H9 (cell line): ENCODE measurements around the gene CAMLG. TPM values are rescaled to one million over a fixed set of nuclear protein-coding genes. Genes with fewer than 3 reads are reported as not detected.

ENCODE experiments used
- DNase-seq: peaks from one replicate; pipeline ENCODE4 v3.0.0-alpha.2; 2017
- H2AFZ ChIP-seq: one replicate; pipeline ENCODE4 v1.6.1; 2013; ENCODE audit warnings: mild to moderate bottlenecking, low read length, control low read depth, moderate library complexity
- H2AK5ac ChIP-seq: 2 replicates; pipeline ENCODE4 v1.6.1; 2013; ENCODE audit warnings: low read length, control low read depth, mixed read lengths; ENCODE audit not compliant: insufficient read length
- H2BK120ac ChIP-seq: one replicate; pipeline ENCODE4 v1.6.1; 2013; ENCODE audit warnings: low read depth, mild to moderate bottlenecking, low read length, control low read depth, inconsistent platforms; ENCODE audit not compliant: poor library complexity, severe bottlenecking
- H2BK12ac ChIP-seq: 2 replicates; pipeline ENCODE4 v1.6.1; 2013; ENCODE audit warnings: low read length, control low read depth, mixed read lengths, low read depth; ENCODE audit not compliant: insufficient read length
- H2BK15ac ChIP-seq: 2 replicates; pipeline ENCODE4 v1.6.1; 2013; ENCODE audit warnings: low read depth, low read length, control low read depth
- H2BK20ac ChIP-seq: one replicate; pipeline ENCODE4 v1.6.1; 2013; ENCODE audit warnings: low read depth, mild to moderate bottlenecking, low read length, control low read depth, inconsistent platforms; ENCODE audit not compliant: poor library complexity, severe bottlenecking
- H2BK5ac ChIP-seq: 2 replicates; pipeline ENCODE4 v1.6.1; 2013; ENCODE audit warnings: low read length, control low read depth, mixed read lengths; ENCODE audit not compliant: insufficient read length
- H3K14ac ChIP-seq: 2 replicates; pipeline ENCODE4 v1.6.1; 2013; ENCODE audit warnings: low read length, control low read depth; ENCODE audit not compliant: insufficient read depth
- H3K18ac ChIP-seq: 2 replicates; pipeline ENCODE4 v1.6.1; 2013; ENCODE audit warnings: low read depth, mild to moderate bottlenecking, mixed read lengths, low read length, control low read depth; ENCODE audit not compliant: insufficient read length
- H3K23ac ChIP-seq: 2 replicates; pipeline ENCODE4 v1.6.1; 2013; ENCODE audit warnings: low read length, control low read depth, mixed read lengths, low read depth; ENCODE audit not compliant: insufficient read length
- H3K23me2 ChIP-seq: 2 replicates; pipeline ENCODE4 v1.6.1; 2013; ENCODE audit warnings: low read depth, mild to moderate bottlenecking, mixed read lengths, low read length, control low read depth; ENCODE audit not compliant: insufficient read length, poor library complexity, severe bottlenecking
- H3K27ac ChIP-seq: 2 replicates; pipeline ENCODE4 v1.5.1; 2013; ENCODE audit warnings: low read length, control low read depth, mixed read lengths, low read depth; ENCODE audit not compliant: insufficient read length
- H3K27me3 ChIP-seq: 2 replicates; pipeline ENCODE4 v1.6.1; 2013; ENCODE audit warnings: low read length, control low read depth, inconsistent platforms; ENCODE audit not compliant: insufficient read depth
- H3K4ac ChIP-seq: 2 replicates; pipeline ENCODE4 v1.6.1; 2013; ENCODE audit warnings: low read depth, mild to moderate bottlenecking, control low read depth, inconsistent platforms, low read length, moderate library complexity
- H3K4me1 ChIP-seq: 2 replicates; pipeline ENCODE4 v1.6.1; 2013; ENCODE audit warnings: low read length, control low read depth, inconsistent platforms; ENCODE audit not compliant: insufficient read depth
- H3K4me2 ChIP-seq: 2 replicates; pipeline ENCODE4 v1.6.1; 2013; ENCODE audit warnings: low read length, control low read depth, mixed read lengths; ENCODE audit not compliant: insufficient read length, insufficient read depth
- H3K56ac ChIP-seq: 2 replicates; pipeline ENCODE4 v1.6.1; 2013; ENCODE audit warnings: low read depth, mild to moderate bottlenecking, mixed read lengths, low read length, control low read depth; ENCODE audit not compliant: insufficient read length
- H3K79me1 ChIP-seq: 2 replicates; pipeline ENCODE4 v1.6.1; 2013; ENCODE audit warnings: low read depth, mild to moderate bottlenecking, moderate library complexity, low read length, control low read depth, inconsistent platforms; ENCODE audit not compliant: insufficient read depth, poor library complexity, severe bottlenecking
- H3K79me2 ChIP-seq: 2 replicates; pipeline ENCODE4 v1.6.1; 2013; ENCODE audit warnings: low read length, control low read depth, inconsistent platforms; ENCODE audit not compliant: insufficient read depth
- H3K9ac ChIP-seq: 2 replicates; pipeline ENCODE4 v1.6.1; 2013; ENCODE audit warnings: low read length, control low read depth, mixed read lengths; ENCODE audit not compliant: insufficient read length; ENCODE audit errors: extremely low read depth
- H3K9me3 ChIP-seq: one replicate; pipeline ENCODE4 v1.6.1; 2013; ENCODE audit warnings: low read depth, low read length, inconsistent platforms; ENCODE audit not compliant: control insufficient read depth
- H3T11ph ChIP-seq: one replicate; pipeline ENCODE4 v1.6.1; 2013; ENCODE audit warnings: mild to moderate bottlenecking, low read length, control low read depth, inconsistent platforms
- H4K20me1 ChIP-seq: one replicate; pipeline ENCODE4 v1.6.1; 2013; ENCODE audit not compliant: control insufficient read depth, insufficient read length, insufficient read depth
- H4K5ac ChIP-seq: 2 replicates; pipeline ENCODE4 v1.6.1; 2013; ENCODE audit warnings: low read depth, mild to moderate bottlenecking, mixed read lengths, low read length, control low read depth; ENCODE audit not compliant: insufficient read length
- H4K8ac ChIP-seq: replicated peaks from 2 replicates; pipeline ENCODE4 v1.6.1; 2013; ENCODE audit warnings: low read length, control low read depth, mixed read lengths, low read depth; ENCODE audit not compliant: insufficient read length
- H4K91ac ChIP-seq: 2 replicates; pipeline ENCODE4 v1.6.1; 2013; ENCODE audit warnings: low read depth, mild to moderate bottlenecking, moderate library complexity, mixed read lengths, low read length, control low read depth; ENCODE audit not compliant: insufficient read length
- H3K27ac Mint-ChIP-seq, 3 experiments: 2 replicates in 2 of 3; 3 replicates in 1 of 3; pipeline ENCODE4 v1.8.0; 2020 to 2021; ENCODE audit warnings: mixed read lengths in 3 of 3, mild to moderate bottlenecking in 1 of 3, moderate library complexity in 1 of 3
- H3K27me3 Mint-ChIP-seq: 2 replicates; pipeline ENCODE4 v1.8.0; 2021; ENCODE audit warnings: low read depth, mild to moderate bottlenecking, moderate library complexity, mixed read lengths
- H3K36me3 Mint-ChIP-seq, 3 experiments: 2 replicates in 2 of 3; 3 replicates in 1 of 3; pipeline ENCODE4 v1.8.0; 2020 to 2021; ENCODE audit warnings: low read depth in 3 of 3, mixed read lengths in 3 of 3; ENCODE audit not compliant: insufficient read depth in 1 of 3
- H3K4me1 Mint-ChIP-seq, 2 experiments: 2 replicates each; pipeline ENCODE4 v1.8.0; 2020; ENCODE audit warnings: mixed read lengths in 2 of 2
- H3K4me3 Mint-ChIP-seq, 2 experiments: 2 replicates in 1 of 2; 3 replicates in 1 of 2; pipeline ENCODE4 v1.8.0; 2020 to 2021; ENCODE audit warnings: mild to moderate bottlenecking in 2 of 2, mixed read lengths in 2 of 2, moderate library complexity in 1 of 2
- H3K9me3 Mint-ChIP-seq, 2 experiments: 2 replicates in 1 of 2; 3 replicates in 1 of 2; pipeline ENCODE4 v1.8.0; 2020; ENCODE audit warnings: mild to moderate bottlenecking in 2 of 2, mixed read lengths in 2 of 2, moderate library complexity in 1 of 2
- WGBS: extraction: QIAGEN DNeasy Blood & Tissue Kit; methylation state at CpG from one replicate; pipeline ENCODE4 v1.1.7; 2013; ENCODE audit warnings: missing lambda C conversion rate, low lambda C conversion rate, mixed read lengths; ENCODE audit not compliant: insufficient read length; ENCODE audit errors: extremely low coverage; 5-methylcytosine and 5-hydroxymethylcytosine counted together
- total RNA-seq: library from RNA; stranded (reverse); gene quantifications from 2 replicates; pipeline ENCODE4 v1.2.1, GENCODE V29; 2021
- TF ChIP-seq, protein P1 (sequence below): fragments of 200-600 bp; sonication (generic); conservative IDR thresholded peaks from 3 replicates; pipeline ENCODE4 v1.8.0; 2021; ENCODE audit warnings: antibody characterized with exemption, mild to moderate bottlenecking

The CAMLG gene
- total RNA-seq, 1 experiment from 2014 or later = 33.1 TPM

DNA sequence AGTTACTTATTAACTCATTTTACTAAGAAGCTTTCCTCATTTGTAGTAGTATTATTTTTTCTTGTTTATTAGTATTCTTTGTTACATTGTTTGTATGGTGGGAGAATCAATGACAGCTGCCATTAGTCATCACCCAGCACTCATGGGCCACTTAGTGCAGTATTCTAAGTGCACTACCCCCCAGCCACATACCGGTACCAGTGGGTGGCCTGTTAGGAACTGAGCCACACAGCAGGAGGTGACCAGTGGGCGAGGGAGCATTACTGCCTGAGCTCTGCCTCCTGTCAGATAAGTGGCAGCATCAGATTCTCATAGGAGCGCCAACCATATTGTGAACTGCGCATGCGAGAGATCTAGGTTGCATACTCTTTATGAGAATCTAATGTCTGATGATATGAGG is 24.2 kb upstream of the CAMLG start:
- H3K36me3 Mint-ChIP-seq = peaks cover 27 to 65% (median 49%) of the 10 kb centered on the region in 3 experiments
- H2AFZ ChIP-seq = no peak overlapping the region
- no peaks in the 10 kb centered on the region for H3K23me2 ChIP-seq
- H3K79me2 ChIP-seq = no peaks in the 10 kb centered on the region
- H3K4me2 ChIP-seq = no peak overlapping the region
- no peak for DNase-seq
- H3T11ph ChIP-seq = no peak overlapping the region
- no peaks in the 10 kb centered on the region for H4K20me1 ChIP-seq
- no peak overlapping the region for H2BK12ac ChIP-seq
- H3K79me1 ChIP-seq = no peaks in the 10 kb centered on the region
- H3K27me3 Mint-ChIP-seq = no peaks in the 10 kb centered on the region
- peaks cover 4 to 6% of the 10 kb centered on the region in 2 experiments; a peak in 2 of 4 replicates for H3K4me1 Mint-ChIP-seq
- no peak overlapping the region for H4K5ac ChIP-seq
- H3K4me3 Mint-ChIP-seq = no peak overlapping the region
- H3K4ac ChIP-seq = no peak overlapping the region
- no peak overlapping the region for H2BK5ac ChIP-seq
- H3K18ac ChIP-seq = no peak overlapping the region
- H3K27me3 ChIP-seq = no peaks in the 10 kb centered on the region
- H3K9me3 ChIP-seq = no peaks in the 10 kb centered on the region
- H3K56ac ChIP-seq = no peak overlapping the region
- TF ChIP-seq, protein P1, sequence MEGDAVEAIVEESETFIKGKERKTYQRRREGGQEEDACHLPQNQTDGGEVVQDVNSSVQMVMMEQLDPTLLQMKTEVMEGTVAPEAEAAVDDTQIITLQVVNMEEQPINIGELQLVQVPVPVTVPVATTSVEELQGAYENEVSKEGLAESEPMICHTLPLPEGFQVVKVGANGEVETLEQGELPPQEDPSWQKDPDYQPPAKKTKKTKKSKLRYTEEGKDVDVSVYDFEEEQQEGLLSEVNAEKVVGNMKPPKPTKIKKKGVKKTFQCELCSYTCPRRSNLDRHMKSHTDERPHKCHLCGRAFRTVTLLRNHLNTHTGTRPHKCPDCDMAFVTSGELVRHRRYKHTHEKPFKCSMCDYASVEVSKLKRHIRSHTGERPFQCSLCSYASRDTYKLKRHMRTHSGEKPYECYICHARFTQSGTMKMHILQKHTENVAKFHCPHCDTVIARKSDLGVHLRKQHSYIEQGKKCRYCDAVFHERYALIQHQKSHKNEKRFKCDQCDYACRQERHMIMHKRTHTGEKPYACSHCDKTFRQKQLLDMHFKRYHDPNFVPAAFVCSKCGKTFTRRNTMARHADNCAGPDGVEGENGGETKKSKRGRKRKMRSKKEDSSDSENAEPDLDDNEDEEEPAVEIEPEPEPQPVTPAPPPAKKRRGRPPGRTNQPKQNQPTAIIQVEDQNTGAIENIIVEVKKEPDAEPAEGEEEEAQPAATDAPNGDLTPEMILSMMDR = no peak
- no peak overlapping the region for H3K27ac ChIP-seq
- H4K91ac ChIP-seq = no peak overlapping the region
- H3K9me3 Mint-ChIP-seq = no peaks in the 10 kb centered on the region; a peak in 1 of 5 replicates
- no peak overlapping the region; a peak in 1 of 7 replicates for H3K27ac Mint-ChIP-seq
- no peak overlapping the region for H3K9ac ChIP-seq
- H3K14ac ChIP-seq = no peak overlapping the region
- H2BK120ac ChIP-seq = no peak overlapping the region
- H3K4me1 ChIP-seq = no peaks in the 10 kb centered on the region
- H2AK5ac ChIP-seq = no peak overlapping the region
- H2BK20ac ChIP-seq = no peak overlapping the region
- no peak overlapping the region for H2BK15ac ChIP-seq
- no CpG with 5 or more reads among the region's 5 CpGs for WGBS
- H3K23ac ChIP-seq = no peak overlapping the region
- no peak overlapping the region for H4K8ac ChIP-seq
